Liver (tissue), 3 donors: ENCODE data around the gene KDM4C.
A peak's percentile ranks its signal among the peaks of the same experiment; 100 is the strongest.

Source experiments
- EGR1 ChIP-seq, 2 donors: IDR thresholded peaks; 2 replicates each; pipeline ENCODE4 v1.6.1; 2016 to 2018; ENCODE audit warnings: antibody characterized with exemption in 2 of 2, low read depth in 2 of 2
- FOXA1 ChIP-seq: IDR thresholded peaks from 2 replicates; pipeline ENCODE4 v1.6.1; 2016; ENCODE audit warnings: antibody characterized with exemption
- GABPA ChIP-seq, 2 donors: IDR thresholded peaks in 1 of 2; conservative IDR thresholded peaks in 1 of 2; 2 replicates each; pipeline ENCODE4 v1.6.1; 2016; ENCODE audit warnings: antibody characterized with exemption in 2 of 2, mild to moderate bottlenecking in 1 of 2, moderate library complexity in 1 of 2
- HNF4G ChIP-seq: IDR thresholded peaks from 2 replicates; pipeline ENCODE4 v1.6.1; 2016; ENCODE audit warnings: antibody characterized with exemption
- JUND ChIP-seq, 2 donors: IDR thresholded peaks; 2 replicates each; pipeline ENCODE4 v1.6.1; 2016; ENCODE audit warnings: antibody characterized with exemption in 2 of 2
- RAD21 ChIP-seq, 2 donors: IDR thresholded peaks; 2 replicates each; pipeline ENCODE4 v1.6.1; 2016; ENCODE audit warnings: antibody characterized with exemption in 2 of 2, mild to moderate bottlenecking in 2 of 2
- RXRA ChIP-seq, 2 donors: IDR thresholded peaks; 2 replicates each; pipeline ENCODE4 v1.6.1; 2017 to 2018; ENCODE audit warnings: antibody characterized with exemption in 2 of 2, mild to moderate bottlenecking in 1 of 2
- SP1 ChIP-seq: IDR thresholded peaks from 2 replicates; pipeline ENCODE4 v1.6.1; 2018; ENCODE audit warnings: antibody characterized with exemption, mild to moderate bottlenecking
- TAF1 ChIP-seq: conservative IDR thresholded peaks from 2 replicates; pipeline ENCODE4 v1.6.1; 2016; ENCODE audit warnings: antibody characterized with exemption, mild to moderate bottlenecking
- YY1 ChIP-seq: IDR thresholded peaks from 2 replicates; pipeline ENCODE4 v1.6.1; 2016; ENCODE audit warnings: antibody characterized with exemption, mild to moderate bottlenecking
- TF ChIP-seq, protein P1 (sequence below): IDR thresholded peaks from 2 replicates; pipeline ENCODE4 v1.6.1; 2016; ENCODE audit warnings: antibody characterized with exemption, mild to moderate bottlenecking
- TF ChIP-seq, protein P2 (sequence below): fragments of 150-350 bp; IDR thresholded peaks from 2 replicates; pipeline ENCODE4 v1.5.1; 2017; ENCODE audit warnings: improper control_type of control experiment, low read depth, low read length; ENCODE audit not compliant: missing input control
- TF ChIP-seq, protein P3 (sequence below): IDR thresholded peaks from 2 replicates; pipeline ENCODE4 v1.6.1; 2016; ENCODE audit warnings: antibody characterized with exemption
- TF ChIP-seq, protein P4 (sequence below): IDR thresholded peaks from 2 replicates; pipeline ENCODE4 v1.6.1; 2016; ENCODE audit warnings: antibody characterized with exemption
- donor health status: healthy.
- donor health status: healthy.

DNA sequence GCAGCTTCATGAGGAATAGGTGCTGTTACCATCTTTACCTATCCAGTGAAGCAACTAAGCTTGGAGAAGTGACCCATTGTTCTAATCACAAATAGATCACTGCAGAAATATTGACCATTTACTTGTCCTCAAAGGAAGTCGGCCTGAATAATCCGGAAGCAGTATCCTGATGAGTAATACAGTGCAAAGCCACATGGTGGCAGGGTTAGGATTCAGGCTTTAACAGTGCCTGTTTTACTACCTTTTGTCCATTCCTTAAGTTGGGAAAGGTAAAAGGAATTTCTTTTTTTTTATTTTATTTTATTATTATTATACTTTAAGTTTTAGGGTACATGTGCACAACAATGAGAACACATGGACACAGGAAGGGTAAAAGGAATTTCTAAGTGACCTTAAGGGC, 336.3 kb downstream of the KDM4C start:
- TF ChIP-seq, protein P1, sequence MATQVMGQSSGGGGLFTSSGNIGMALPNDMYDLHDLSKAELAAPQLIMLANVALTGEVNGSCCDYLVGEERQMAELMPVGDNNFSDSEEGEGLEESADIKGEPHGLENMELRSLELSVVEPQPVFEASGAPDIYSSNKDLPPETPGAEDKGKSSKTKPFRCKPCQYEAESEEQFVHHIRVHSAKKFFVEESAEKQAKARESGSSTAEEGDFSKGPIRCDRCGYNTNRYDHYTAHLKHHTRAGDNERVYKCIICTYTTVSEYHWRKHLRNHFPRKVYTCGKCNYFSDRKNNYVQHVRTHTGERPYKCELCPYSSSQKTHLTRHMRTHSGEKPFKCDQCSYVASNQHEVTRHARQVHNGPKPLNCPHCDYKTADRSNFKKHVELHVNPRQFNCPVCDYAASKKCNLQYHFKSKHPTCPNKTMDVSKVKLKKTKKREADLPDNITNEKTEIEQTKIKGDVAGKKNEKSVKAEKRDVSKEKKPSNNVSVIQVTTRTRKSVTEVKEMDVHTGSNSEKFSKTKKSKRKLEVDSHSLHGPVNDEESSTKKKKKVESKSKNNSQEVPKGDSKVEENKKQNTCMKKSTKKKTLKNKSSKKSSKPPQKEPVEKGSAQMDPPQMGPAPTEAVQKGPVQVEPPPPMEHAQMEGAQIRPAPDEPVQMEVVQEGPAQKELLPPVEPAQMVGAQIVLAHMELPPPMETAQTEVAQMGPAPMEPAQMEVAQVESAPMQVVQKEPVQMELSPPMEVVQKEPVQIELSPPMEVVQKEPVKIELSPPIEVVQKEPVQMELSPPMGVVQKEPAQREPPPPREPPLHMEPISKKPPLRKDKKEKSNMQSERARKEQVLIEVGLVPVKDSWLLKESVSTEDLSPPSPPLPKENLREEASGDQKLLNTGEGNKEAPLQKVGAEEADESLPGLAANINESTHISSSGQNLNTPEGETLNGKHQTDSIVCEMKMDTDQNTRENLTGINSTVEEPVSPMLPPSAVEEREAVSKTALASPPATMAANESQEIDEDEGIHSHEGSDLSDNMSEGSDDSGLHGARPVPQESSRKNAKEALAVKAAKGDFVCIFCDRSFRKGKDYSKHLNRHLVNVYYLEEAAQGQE: no peak
- TF ChIP-seq, protein P2, sequence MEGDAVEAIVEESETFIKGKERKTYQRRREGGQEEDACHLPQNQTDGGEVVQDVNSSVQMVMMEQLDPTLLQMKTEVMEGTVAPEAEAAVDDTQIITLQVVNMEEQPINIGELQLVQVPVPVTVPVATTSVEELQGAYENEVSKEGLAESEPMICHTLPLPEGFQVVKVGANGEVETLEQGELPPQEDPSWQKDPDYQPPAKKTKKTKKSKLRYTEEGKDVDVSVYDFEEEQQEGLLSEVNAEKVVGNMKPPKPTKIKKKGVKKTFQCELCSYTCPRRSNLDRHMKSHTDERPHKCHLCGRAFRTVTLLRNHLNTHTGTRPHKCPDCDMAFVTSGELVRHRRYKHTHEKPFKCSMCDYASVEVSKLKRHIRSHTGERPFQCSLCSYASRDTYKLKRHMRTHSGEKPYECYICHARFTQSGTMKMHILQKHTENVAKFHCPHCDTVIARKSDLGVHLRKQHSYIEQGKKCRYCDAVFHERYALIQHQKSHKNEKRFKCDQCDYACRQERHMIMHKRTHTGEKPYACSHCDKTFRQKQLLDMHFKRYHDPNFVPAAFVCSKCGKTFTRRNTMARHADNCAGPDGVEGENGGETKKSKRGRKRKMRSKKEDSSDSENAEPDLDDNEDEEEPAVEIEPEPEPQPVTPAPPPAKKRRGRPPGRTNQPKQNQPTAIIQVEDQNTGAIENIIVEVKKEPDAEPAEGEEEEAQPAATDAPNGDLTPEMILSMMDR: no peak
- no peak for TF ChIP-seq SP1
- no peak for TF ChIP-seq EGR1 (IDR thresholded peaks at IDR 0.05; ENCODE audit: low read depth in 2 of 2)
- TF ChIP-seq JUND (IDR thresholded peaks at IDR 0.05): no peak
- TF ChIP-seq TAF1: no peak
- no peak for TF ChIP-seq GABPA (IDR thresholded peaks at IDR 0.05 in 1 of 2, conservative IDR thresholded peaks at IDR 0.05 in 1 of 2)
- peak in 1 of 2 donors; percentile 46 for TF ChIP-seq RAD21 (IDR thresholded peaks at IDR 0.05)
- TF ChIP-seq, protein P3, sequence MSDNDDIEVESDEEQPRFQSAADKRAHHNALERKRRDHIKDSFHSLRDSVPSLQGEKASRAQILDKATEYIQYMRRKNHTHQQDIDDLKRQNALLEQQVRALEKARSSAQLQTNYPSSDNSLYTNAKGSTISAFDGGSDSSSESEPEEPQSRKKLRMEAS: no peak
- no peak for TF ChIP-seq FOXA1
- TF ChIP-seq HNF4G: no peak
- TF ChIP-seq, protein P4, sequence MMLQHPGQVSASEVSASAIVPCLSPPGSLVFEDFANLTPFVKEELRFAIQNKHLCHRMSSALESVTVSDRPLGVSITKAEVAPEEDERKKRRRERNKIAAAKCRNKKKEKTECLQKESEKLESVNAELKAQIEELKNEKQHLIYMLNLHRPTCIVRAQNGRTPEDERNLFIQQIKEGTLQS: no peak
- TF ChIP-seq YY1: no peak
- no peak for TF ChIP-seq RXRA (IDR thresholded peaks at IDR 0.05)
